HepG2 (cell line): ENCODE measurements around the gene IQGAP2. TPM values are rescaled to one million over a fixed set of nuclear protein-coding genes. Genes with fewer than 3 reads are reported as not detected.
A peak's percentile ranks its signal among the peaks of the same experiment; 100 is the strongest.

Experiments
- DNMT3B ChIP-seq: conservative IDR thresholded peaks from 2 replicates; pipeline ENCODE4 v1.6.1; 2016; ENCODE audit warnings: missing biosample characterization, control low read depth
- ELF3 ChIP-seq: IDR thresholded peaks from 2 replicates; pipeline ENCODE4 v1.6.1; 2016; ENCODE audit warnings: missing genetic modification reagents, missing compliant biosample characterization
- FOXO4 ChIP-seq: sonication (generic); formaldehyde crosslinking; conservative IDR thresholded peaks from 2 replicates; pipeline ENCODE4 v1.8.1; 2023; ENCODE audit warnings: missing genetic modification reagents
- ISL2 ChIP-seq: sonication (generic); formaldehyde crosslinking; IDR thresholded peaks from 2 replicates; pipeline ENCODE4 v1.5.0; 2020; ENCODE audit warnings: missing genetic modification reagents
- KLF11 ChIP-seq: IDR thresholded peaks from 2 replicates; pipeline ENCODE4 v1.6.1; 2016; ENCODE audit warnings: missing compliant biosample characterization
- MAFF ChIP-seq: IDR thresholded peaks from 2 replicates; pipeline ENCODE4 v1.6.1; 2011; ENCODE audit warnings: low read depth, low read length, improper control_type of control experiment
- NR2C2 ChIP-seq: sonication (generic); formaldehyde crosslinking; IDR thresholded peaks from 2 replicates; pipeline ENCODE4 v1.4.0; 2020; ENCODE audit warnings: missing genetic modification reagents, mild to moderate bottlenecking, moderate library complexity, borderline replicate concordance
- NR2F6 ChIP-seq, 2 experiments: IDR thresholded peaks; 2 replicates each; pipeline ENCODE4 v1.6.1; 2016; ENCODE audit warnings: antibody characterized with exemption in 1 of 2, mild to moderate bottlenecking in 1 of 2
- PAF1 ChIP-seq: IDR thresholded peaks from 2 replicates; pipeline ENCODE4 v1.6.1; 2016; ENCODE audit warnings: missing genetic modification reagents, missing compliant biosample characterization
- PHF21A ChIP-seq: sonication (generic); formaldehyde crosslinking; IDR thresholded peaks from 2 replicates; pipeline ENCODE4 v1.5.0; 2020; ENCODE audit warnings: mild to moderate bottlenecking, missing genetic modification reagents
- SALL1 ChIP-seq: sonication (generic); formaldehyde crosslinking; IDR thresholded peaks from 2 replicates; pipeline ENCODE4 v1.8.0; 2022; ENCODE audit warnings: mild to moderate bottlenecking, missing genetic modification reagents
- SNAI1 ChIP-seq: sonication (generic); formaldehyde crosslinking; IDR thresholded peaks from 2 replicates; pipeline ENCODE4 v1.5.0; 2020; ENCODE audit warnings: mild to moderate bottlenecking, missing genetic modification reagents, borderline replicate concordance
- TCF12 ChIP-seq, 2 experiments: fragments of 450-650 bp in 1 of 2; sonication (generic) in 1 of 2; formaldehyde crosslinking in 1 of 2; IDR thresholded peaks; 2 replicates each; pipeline versions ENCODE4 v1.6.1 to v1.8.0; 2017 to 2022; ENCODE audit warnings: antibody characterized with exemption in 1 of 2, mild to moderate bottlenecking in 1 of 2, missing genetic modification reagents in 1 of 2, moderate library complexity in 1 of 2
- TSC22D2 ChIP-seq: sonication (generic); formaldehyde crosslinking; IDR thresholded peaks from 2 replicates; pipeline ENCODE4 v1.5.1; 2020; ENCODE audit warnings: missing genetic modification reagents, mild to moderate bottlenecking, borderline replicate concordance
- YEATS2 ChIP-seq: sonication (generic); formaldehyde crosslinking; IDR thresholded peaks from 2 replicates; pipeline ENCODE4 v1.4.0; 2020; ENCODE audit warnings: missing genetic modification reagents, borderline replicate concordance
- ZFYVE20 ChIP-seq: sonication (generic); formaldehyde crosslinking; IDR thresholded peaks from 2 replicates; pipeline ENCODE4 v1.8.0; 2023; ENCODE audit warnings: low read depth, mild to moderate bottlenecking, moderate library complexity, missing genetic modification reagents, borderline replicate concordance
- ZNF232 ChIP-seq: sonication (generic); formaldehyde crosslinking; IDR thresholded peaks from 2 replicates; pipeline ENCODE4 v1.4.0; 2020; ENCODE audit warnings: missing genetic modification reagents, borderline replicate concordance
- ZNF331 ChIP-seq: sonication (generic); formaldehyde crosslinking; IDR thresholded peaks from 2 replicates; pipeline ENCODE4 v1.4.0; 2020; ENCODE audit warnings: missing genetic modification reagents
- ZNF354B ChIP-seq: sonication (generic); formaldehyde crosslinking; IDR thresholded peaks from 2 replicates; pipeline ENCODE4 v1.8.0; 2022; ENCODE audit warnings: mild to moderate bottlenecking, missing genetic modification reagents
- ZNF468 ChIP-seq: sonication (generic); formaldehyde crosslinking; IDR thresholded peaks from 2 replicates; pipeline ENCODE4 v1.8.0; 2022; ENCODE audit warnings: mild to moderate bottlenecking, moderate library complexity, missing genetic modification reagents
- ZNF589 ChIP-seq: sonication (generic); formaldehyde crosslinking; conservative IDR thresholded peaks from 2 replicates; pipeline ENCODE4 v1.8.0; 2022; ENCODE audit warnings: mild to moderate bottlenecking, moderate library complexity, missing genetic modification reagents
- ZNF768 ChIP-seq: sonication (generic); formaldehyde crosslinking; IDR thresholded peaks from 2 replicates; pipeline ENCODE4 v1.4.0; 2020; ENCODE audit warnings: missing genetic modification reagents
- polyA plus RNA-seq, 8 experiments: library from polyadenylated mRNA; depleted of rRNA in 3 of 8; stranded (reverse) in 7 of 8; unstranded in 1 of 8; fragments of >200 nt; fragmentation: Illumina TruSeq in 4 of 8; extraction: Trizol in 4 of 8; gene quantifications; 2 replicates each; pipeline versions ENCODE4 v1.2.1 to v1.2.3, GENCODE V29; 2011 to 2016; ENCODE audit warnings: low read depth in 4 of 8, missing spikeins in 1 of 8, mixed read lengths in 1 of 8; ENCODE audit not compliant: insufficient read depth in 1 of 8
- total RNA-seq, 5 experiments: library from RNA; depleted of rRNA; stranded (reverse); fragments of >200 nt; fragmentation: Illumina TruSeq; extraction: Trizol; gene quantifications; 2 replicates each; pipeline ENCODE4 v1.2.3, GENCODE V29; 2016; ENCODE audit warnings: low read depth in 1 of 5
- TF ChIP-seq, protein P1 (sequence below): sonication (generic); formaldehyde crosslinking; IDR thresholded peaks from 2 replicates; pipeline ENCODE4 v1.5.0; 2020; ENCODE audit warnings: missing genetic modification reagents, mild to moderate bottlenecking, borderline replicate concordance

IQGAP2 gene
- total and polyA plus RNA-seq, 2 of the 13 experiments (the other 11 are each of a cell fraction or from before 2014, with no cell fraction given): 35.2 to 83.3 TPM

- TF ChIP-seq SNAI1 (no peak; the same call in 1 of the 2 replicates), ZNF468 (CRISPR knock-in tag) (no peak), KLF11 (CRISPR knock-in tag) (peak; percentile 17; the same call in 1 of the 2 replicates), ZNF354B (no peak), ISL2 (CRISPR knock-in tag) (peak; percentile 62; the same call in 1 of the 2 replicates), ZNF768 (CRISPR knock-in tag) (peak; percentile 61; the same call in 1 of the 2 replicates), ZNF331 (CRISPR knock-in tag) (peak; percentile 81; the same call in 1 of the 2 replicates), ELF3 (CRISPR knock-in tag) (peak; percentile 74), DNMT3B (CRISPR knock-in tag) (no peak), NR2C2 (CRISPR knock-in tag) (0 out of 2 replicates have a peak, but pooled peaks have one; percentile 21), PHF21A (peak; percentile 30; the same call in 1 of the 2 replicates), ZNF232 (CRISPR knock-in tag) (peak; percentile 48; the same call in 1 of the 2 replicates), TCF12 (IDR thresholded peaks at IDR 0.05) (no peak), TCF12 (CRISPR knock-in tag; IDR thresholded peaks at IDR 0.05) (peak; percentile 39; the same call in 1 of the 2 replicates), PAF1 (no peak), ZFYVE20 (CRISPR knock-in tag) (no peak), YEATS2 (no peak), FOXO4 (CRISPR knock-in tag) (no peak), NR2F6 (IDR thresholded peaks at IDR 0.05) (no peak), NR2F6 (CRISPR knock-in tag; IDR thresholded peaks at IDR 0.05) (peak; percentile 61), TSC22D2 (no peak; the same call in 1 of the 2 replicates), MAFF (no peak), ZNF589 (CRISPR knock-in tag) (peak; percentile 49; the same call in 1 of the 2 replicates), SALL1 (CRISPR knock-in tag) (peak; percentile 94)
- TF ChIP-seq, protein P1, sequence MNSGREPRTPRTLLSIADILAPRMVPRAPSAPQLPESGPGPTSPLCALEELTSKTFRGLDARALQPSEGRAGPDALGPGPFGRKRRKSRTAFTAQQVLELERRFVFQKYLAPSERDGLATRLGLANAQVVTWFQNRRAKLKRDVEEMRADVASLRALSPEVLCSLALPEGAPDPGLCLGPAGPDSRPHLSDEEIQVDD (CRISPR knock-in tag): peak; percentile 68; the same call in 1 of the 2 replicates
These were observed at the start of gene IQGAP2 (continued) for GRCh38 chr5:76402886-76403765.
